MCF 10A (cell line): ENCODE measurements around the gene ZPLD1. TPM values are rescaled to one million over a fixed set of nuclear protein-coding genes. Genes with fewer than 3 reads are reported as not detected.

Experiments used
- BruUV-seq: library from RNA; stranded (reverse); fragments of 400-500 nt; replicated peaks from 2 replicates; lab custom pipeline; 2021; lab: Mats Ljungman, UMichigan
- CTCF ChIA-PET: fragments of 300-600 bp; sonication (Branson Sonifier 250); formaldehyde crosslinking; extraction: SDS; loops from one replicate; lab custom pipeline; 2021; ENCODE audit warnings: antibody characterized with exemption, inconsistent platforms; lab: Yijun Ruan, JAX
- POLR2A ChIA-PET: fragments of 300-600, 350-650 bp; sonication (Branson Sonifier 250); formaldehyde crosslinking; extraction: SDS; loops from one replicate; lab custom pipeline; 2020; ENCODE audit warnings: antibody characterized with exemption, inconsistent platforms; lab: Yijun Ruan, JAX
- DNase-seq: peaks from one replicate; pipeline ENCODE4 v3.0.0-alpha.2; 2018; ENCODE audit not compliant: unreplicated experiment
- H3K27ac Mint-ChIP-seq: one replicate; pipeline ENCODE4 v1.8.0; 2022; ENCODE audit warnings: mild to moderate bottlenecking, low read depth, mixed read lengths; ENCODE audit not compliant: unreplicated experiment
- H3K27me3 Mint-ChIP-seq: one replicate; pipeline ENCODE4 v1.8.0; 2022; ENCODE audit warnings: mixed read lengths; ENCODE audit not compliant: insufficient read depth, unreplicated experiment
- H3K36me3 Mint-ChIP-seq: one replicate; pipeline ENCODE4 v1.8.0; 2022; ENCODE audit warnings: mild to moderate bottlenecking, moderate library complexity, mixed read lengths; ENCODE audit not compliant: insufficient read depth, unreplicated experiment
- H3K4me1 Mint-ChIP-seq: one replicate; pipeline ENCODE4 v1.8.0; 2022; ENCODE audit warnings: mixed read lengths; ENCODE audit not compliant: insufficient read depth, unreplicated experiment
- H3K4me3 Mint-ChIP-seq: one replicate; pipeline ENCODE4 v1.8.0; 2022; ENCODE audit warnings: mild to moderate bottlenecking, moderate library complexity, mixed read lengths; ENCODE audit not compliant: unreplicated experiment
- H3K9me3 Mint-ChIP-seq: one replicate; pipeline ENCODE4 v1.8.0; 2022; ENCODE audit warnings: mixed read lengths; ENCODE audit not compliant: unreplicated experiment
- CTCF ChIP-seq: fragments of 200-600 bp; IDR thresholded peaks from one replicate; pipeline ENCODE4 v1.8.0; 2022; ENCODE audit warnings: antibody characterized with exemption, mild to moderate bottlenecking; ENCODE audit not compliant: unreplicated experiment
- intact Hi-C: fragments of 100-400 bp; cut with micrococcal nuclease; formaldehyde crosslinking; loops from 2 replicates; pipeline ENCODE4 v1.14.1; 2022
- total RNA-seq: library from RNA; stranded (reverse); gene quantifications from 2 replicates; pipeline ENCODE4 v1.2.3, GENCODE V29; 2022

The ZPLD1 gene
- total RNA-seq, 1 experiment from 2014 or later = 0.12 TPM

- ChIA-PET CTCF (no interaction called here), POLR2A (no interaction called here)
- DNase-seq = no peak
- Mint-ChIP-seq H3K27ac (no peak overlapping the region), H3K9me3 (peaks cover 8% of the 10 kb centered on the region), H3K4me1 (no peaks in the 10 kb centered on the region), H3K4me3 (no peak overlapping the region), H3K36me3 (no peaks in the 10 kb centered on the region), H3K27me3 (no peaks in the 10 kb centered on the region)
- no TSS peak for BruUV-seq
- no peak for TF ChIP-seq CTCF
- intact Hi-C loops = no loop called here
Measured at GRCh38 chr3:102505542-102505941, 70.7 kb downstream of the ZPLD1 start.

- intact Hi-C loops = no loop called here
- Mint-ChIP-seq H3K36me3 (no peaks in the 10 kb centered on the region), H3K27ac (no peak overlapping the region), H3K27me3 (no peaks in the 10 kb centered on the region), H3K9me3 (peaks cover under 1% of the 10 kb centered on the region), H3K4me1 (no peaks in the 10 kb centered on the region), H3K4me3 (no peak overlapping the region)
- BruUV-seq = no TSS peak
- ChIA-PET CTCF (interaction anchor here (0.6 to 1.6 kb wide), 4 partner anchors 19 to 286 kb away, joined by 3 to 10 read pairs (median 6); no protein-coding TSS in a partner anchor), POLR2A (interaction anchor here (0.6 to 1.7 kb wide), 3 partner anchors 9 to 293 kb away, joined by 3 to 4 read pairs (median 3); no protein-coding TSS in a partner anchor)
- no peak for TF ChIP-seq CTCF
- DNase-seq = peak; percentile 80
Measured at GRCh38 chr3:102510663-102511062, 75.8 kb downstream of the ZPLD1 start.

GRCh38 chr3:102511168-102511567 lies 76.4 kb downstream of the ZPLD1 start:
- CTCF ChIA-PET = interaction anchor here (1.0 to 1.6 kb wide), 3 partner anchors 18 to 286 kb away, joined by 3 to 10 read pairs (median 7); no protein-coding TSS in a partner anchor
- Mint-ChIP-seq H3K9me3 (no peaks in the 10 kb centered on the region), H3K36me3 (no peaks in the 10 kb centered on the region), H3K4me1 (no peaks in the 10 kb centered on the region), H3K4me3 (no peak overlapping the region), H3K27ac (no peak overlapping the region), H3K27me3 (no peaks in the 10 kb centered on the region)
- intact Hi-C loops = no loop called here
- BruUV-seq = no TSS peak
- POLR2A ChIA-PET = interaction anchor here (0.6 to 1.7 kb wide), 2 partner anchors 8 to 293 kb away, joined by 3 to 4 read pairs; no protein-coding TSS in a partner anchor
- no peak for TF ChIP-seq CTCF
- no peak for DNase-seq

- BruUV-seq = no TSS peak
- ChIA-PET CTCF (interaction anchor here (1.0 to 1.6 kb wide), 2 partner anchors 283 to 287 kb away, joined by 3 to 10 read pairs; no protein-coding TSS in a partner anchor), POLR2A (no interaction called here)
- no peaks in the 10 kb centered on the region for H3K27me3 Mint-ChIP-seq
- intact Hi-C loops = no loop called here
- peak; percentile 70 for DNase-seq
- no peaks in the 10 kb centered on the region for H3K36me3 Mint-ChIP-seq
- no peaks in the 10 kb centered on the region for H3K9me3 Mint-ChIP-seq
- no peak for TF ChIP-seq CTCF
- H3K4me1 Mint-ChIP-seq = no peaks in the 10 kb centered on the region
- no peak overlapping the region for H3K4me3 Mint-ChIP-seq
- H3K27ac Mint-ChIP-seq = no peak overlapping the region
Measured at GRCh38 chr3:102511639-102512038, 76.8 kb downstream of the ZPLD1 start.
